Panc1 (cell line): Measurements from ENCODE around the gene TXLNA. TPM values are rescaled to one million over a fixed set of nuclear protein-coding genes. Genes with fewer than 3 reads are reported as not detected.
A peak's percentile ranks its signal among the peaks of the same experiment; 100 is the strongest.

ENCODE experiments used
- ATAC-seq: fragments of 200-7000 bp; cut with Tn5 transposase; 2 replicates; pipeline ENCODE4 v1.9.1; 2020; ENCODE audit warnings: mild to moderate bottlenecking, moderate library complexity
- BruUV-seq: library from RNA; stranded (reverse); fragments of 400-500 nt; replicated peaks from 2 replicates; lab custom pipeline; 2021; lab: Mats Ljungman, UMichigan
- CTCF ChIA-PET: fragments of 300-600 bp; sonication (Branson Sonifier 250); formaldehyde crosslinking; loops from one replicate; lab custom pipeline; 2022; ENCODE audit warnings: antibody characterized with exemption; lab: Charles Lee
- POLR2A ChIA-PET: fragments of 300-600 bp; sonication (Branson Sonifier 250); formaldehyde crosslinking; loops from one replicate; lab custom pipeline; 2022; ENCODE audit warnings: antibody characterized with exemption; lab: Charles Lee
- DNase-seq: peaks from one replicate; pipeline ENCODE4 v3.0.0-alpha.2; 2010; ENCODE audit warnings: low read depth, low spot score
- H3K27ac ChIP-seq: 2 replicates; pipeline ENCODE4 v1.5.1; 2011; ENCODE audit warnings: mild to moderate bottlenecking, low read length, inconsistent platforms
- H3K27me3 ChIP-seq: fragments of 200-500 bp; sonication (Bioruptor generic); 2 replicates; pipeline ENCODE4 v1.6.0; 2014; ENCODE audit warnings: low read length, inconsistent platforms; ENCODE audit not compliant: control insufficient read depth, insufficient read depth
- H3K36me3 ChIP-seq: fragments of 200-500 bp; sonication (Bioruptor generic); 2 replicates; pipeline ENCODE4 v1.5.1; 2014; ENCODE audit warnings: inconsistent platforms, mild to moderate bottlenecking, low read length, moderate library complexity; ENCODE audit not compliant: control insufficient read depth, insufficient read depth
- H3K4me1 ChIP-seq: 2 replicates; pipeline ENCODE4 v1.5.1; 2011; ENCODE audit warnings: inconsistent platforms, mild to moderate bottlenecking, low read length, moderate library complexity; ENCODE audit not compliant: control insufficient read depth, insufficient read depth
- H3K4me3 ChIP-seq, 2 experiments: 2 replicates each; pipeline ENCODE4 v1.5.1; 2011 to 2012; ENCODE audit warnings: low read depth in 2 of 2, low read length in 2 of 2, mild to moderate bottlenecking in 2 of 2, inconsistent platforms in 1 of 2, moderate library complexity in 1 of 2
- H3K9me3 ChIP-seq: fragments of 200-500 bp; sonication (Bioruptor generic); 2 replicates; pipeline ENCODE4 v1.5.1; 2014; ENCODE audit warnings: low read depth, mild to moderate bottlenecking, inconsistent platforms, low read length, moderate library complexity; ENCODE audit not compliant: control insufficient read depth, insufficient read depth
- POLR2AphosphoS5 ChIP-seq: IDR thresholded peaks from 2 replicates; pipeline ENCODE4 v1.6.1; 2012; ENCODE audit warnings: mild to moderate bottlenecking, low read depth, low read length, moderate library complexity
- SIN3A ChIP-seq: IDR thresholded peaks from 2 replicates; pipeline ENCODE4 v1.6.1; 2012; ENCODE audit warnings: low read depth, mild to moderate bottlenecking, low read length, moderate library complexity, borderline replicate concordance; ENCODE audit not compliant: insufficient read depth
- TCF7L2 ChIP-seq: IDR thresholded peaks from 2 replicates; pipeline ENCODE4 v1.6.1; 2011; ENCODE audit warnings: mild to moderate bottlenecking, low read depth, low read length, inconsistent platforms
- in situ Hi-C: cut with HindIII; loops from 2 replicates; pipeline ENCODE4 v1.10.0; 2016; ENCODE audit warnings: low sequenced_read_pairs, low pct_unique_long_range_greater_than_20kb
- intact Hi-C: fragments of 100-400 bp; cut with micrococcal nuclease; formaldehyde crosslinking; loops from one replicate; pipeline ENCODE4 v1.10.0; 2022; ENCODE audit not compliant: unreplicated experiment
- total RNA-seq: library from RNA; stranded (reverse); gene quantifications from one replicate; pipeline ENCODE4 v1.2.1, GENCODE V29; 2021; ENCODE audit not compliant: unreplicated experiment
- TF ChIP-seq, protein P1 (sequence below), 2 experiments: IDR thresholded peaks; 2 replicates each; pipeline ENCODE4 v1.6.1; 2011 to 2012; ENCODE audit warnings: low read depth in 2 of 2, control low read depth in 1 of 2, low read length in 1 of 2, mild to moderate bottlenecking in 1 of 2, moderate library complexity in 1 of 2; ENCODE audit not compliant: insufficient read depth in 1 of 2
- TF ChIP-seq, protein P2 (sequence below): fragments of 450-650 bp; IDR thresholded peaks from 2 replicates; pipeline ENCODE4 v1.5.1; 2017; ENCODE audit warnings: mild to moderate bottlenecking

TXLNA gene
- total RNA-seq, 1 experiment from 2014 or later: 115 TPM

GRCh38 chr1:32199043-32199716 lies 19.7 kb downstream of the TXLNA start:
- peaks cover 11% of the 10 kb centered on the region; the same call in 1 of the 2 replicates for H3K36me3 ChIP-seq
- CTCF ChIA-PET: no interaction called here
- intact Hi-C loops (no loop called here), in situ Hi-C loops (no loop called here)
- no TSS peak for BruUV-seq
- H3K9me3 ChIP-seq: no peaks in the 10 kb centered on the region
- peak overlapping the region; percentile 81 for H3K27ac ChIP-seq
- DNase-seq (no peak), ATAC-seq (peak; percentile 8; the same call in 1 of the 2 replicates)
- POLR2A ChIA-PET: interaction anchor here (0.5 kb wide), 1 partner anchor 615 kb away, joined by 11 read pairs; no protein-coding TSS in a partner anchor
- TF ChIP-seq TCF7L2 (no peak), POLR2AphosphoS5 (0 out of 2 replicates have a peak, but pooled peaks have one; percentile 55), SIN3A (no peak)
- TF ChIP-seq, protein P1, sequence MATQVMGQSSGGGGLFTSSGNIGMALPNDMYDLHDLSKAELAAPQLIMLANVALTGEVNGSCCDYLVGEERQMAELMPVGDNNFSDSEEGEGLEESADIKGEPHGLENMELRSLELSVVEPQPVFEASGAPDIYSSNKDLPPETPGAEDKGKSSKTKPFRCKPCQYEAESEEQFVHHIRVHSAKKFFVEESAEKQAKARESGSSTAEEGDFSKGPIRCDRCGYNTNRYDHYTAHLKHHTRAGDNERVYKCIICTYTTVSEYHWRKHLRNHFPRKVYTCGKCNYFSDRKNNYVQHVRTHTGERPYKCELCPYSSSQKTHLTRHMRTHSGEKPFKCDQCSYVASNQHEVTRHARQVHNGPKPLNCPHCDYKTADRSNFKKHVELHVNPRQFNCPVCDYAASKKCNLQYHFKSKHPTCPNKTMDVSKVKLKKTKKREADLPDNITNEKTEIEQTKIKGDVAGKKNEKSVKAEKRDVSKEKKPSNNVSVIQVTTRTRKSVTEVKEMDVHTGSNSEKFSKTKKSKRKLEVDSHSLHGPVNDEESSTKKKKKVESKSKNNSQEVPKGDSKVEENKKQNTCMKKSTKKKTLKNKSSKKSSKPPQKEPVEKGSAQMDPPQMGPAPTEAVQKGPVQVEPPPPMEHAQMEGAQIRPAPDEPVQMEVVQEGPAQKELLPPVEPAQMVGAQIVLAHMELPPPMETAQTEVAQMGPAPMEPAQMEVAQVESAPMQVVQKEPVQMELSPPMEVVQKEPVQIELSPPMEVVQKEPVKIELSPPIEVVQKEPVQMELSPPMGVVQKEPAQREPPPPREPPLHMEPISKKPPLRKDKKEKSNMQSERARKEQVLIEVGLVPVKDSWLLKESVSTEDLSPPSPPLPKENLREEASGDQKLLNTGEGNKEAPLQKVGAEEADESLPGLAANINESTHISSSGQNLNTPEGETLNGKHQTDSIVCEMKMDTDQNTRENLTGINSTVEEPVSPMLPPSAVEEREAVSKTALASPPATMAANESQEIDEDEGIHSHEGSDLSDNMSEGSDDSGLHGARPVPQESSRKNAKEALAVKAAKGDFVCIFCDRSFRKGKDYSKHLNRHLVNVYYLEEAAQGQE (IDR thresholded peaks at IDR 0.05; ENCODE audit: insufficient read depth in 1 of 2, low read depth in 2 of 2, low read length in 1 of 2): no peak
- H3K4me3 ChIP-seq: no peak overlapping the region
- H3K27me3 ChIP-seq: no peaks in the 10 kb centered on the region
- peaks cover 51% of the 10 kb centered on the region for H3K4me1 ChIP-seq

DNA sequence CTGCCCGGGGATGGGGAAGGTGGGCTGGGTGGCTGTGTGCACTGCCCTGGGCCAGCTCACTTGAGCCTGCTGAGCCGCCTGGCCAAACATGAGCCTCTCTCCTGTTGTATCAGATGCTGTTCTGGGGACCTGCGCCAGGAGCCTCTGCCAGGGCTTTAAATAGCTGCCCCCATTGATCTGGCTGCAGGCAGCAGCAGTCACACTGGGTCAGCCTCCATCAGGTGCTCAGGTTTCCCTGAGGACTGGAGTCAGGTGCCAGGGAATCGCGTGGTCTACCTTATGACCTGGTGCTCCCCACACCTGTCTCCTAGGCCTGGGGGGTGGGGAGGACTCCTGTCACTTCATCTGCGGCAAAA lies 20.2 kb downstream of the TXLNA start:
- Histone ChIP-seq H3K27ac (peak overlapping the region; percentile 81), H3K4me3 (peak overlapping the region; percentile 60 to 71)

More for the DNA sequence above, 20.2 kb downstream of the TXLNA start:
- ChIA-PET POLR2A (interaction anchor here (0.6 kb wide), 1 partner anchor 152 kb away, joined by 3 read pairs; no protein-coding TSS in a partner anchor), CTCF (no interaction called here)
- in situ Hi-C loops (no loop called here), intact Hi-C loops (no loop called here)
- ATAC-seq (peak; percentile 14), DNase-seq (no peak)
- BruUV-seq: no TSS peak
- TF ChIP-seq, protein P1 (IDR thresholded peaks at IDR 0.05; ENCODE audit: insufficient read depth in 1 of 2, low read depth in 2 of 2, low read length in 1 of 2): no peak
- TF ChIP-seq, protein P2, sequence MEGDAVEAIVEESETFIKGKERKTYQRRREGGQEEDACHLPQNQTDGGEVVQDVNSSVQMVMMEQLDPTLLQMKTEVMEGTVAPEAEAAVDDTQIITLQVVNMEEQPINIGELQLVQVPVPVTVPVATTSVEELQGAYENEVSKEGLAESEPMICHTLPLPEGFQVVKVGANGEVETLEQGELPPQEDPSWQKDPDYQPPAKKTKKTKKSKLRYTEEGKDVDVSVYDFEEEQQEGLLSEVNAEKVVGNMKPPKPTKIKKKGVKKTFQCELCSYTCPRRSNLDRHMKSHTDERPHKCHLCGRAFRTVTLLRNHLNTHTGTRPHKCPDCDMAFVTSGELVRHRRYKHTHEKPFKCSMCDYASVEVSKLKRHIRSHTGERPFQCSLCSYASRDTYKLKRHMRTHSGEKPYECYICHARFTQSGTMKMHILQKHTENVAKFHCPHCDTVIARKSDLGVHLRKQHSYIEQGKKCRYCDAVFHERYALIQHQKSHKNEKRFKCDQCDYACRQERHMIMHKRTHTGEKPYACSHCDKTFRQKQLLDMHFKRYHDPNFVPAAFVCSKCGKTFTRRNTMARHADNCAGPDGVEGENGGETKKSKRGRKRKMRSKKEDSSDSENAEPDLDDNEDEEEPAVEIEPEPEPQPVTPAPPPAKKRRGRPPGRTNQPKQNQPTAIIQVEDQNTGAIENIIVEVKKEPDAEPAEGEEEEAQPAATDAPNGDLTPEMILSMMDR: no peak
- no peak; the same call in 1 of the 2 replicates for TF ChIP-seq POLR2AphosphoS5
- TF ChIP-seq TCF7L2: no peak
- TF ChIP-seq SIN3A: no peak
- peaks cover 11% of the 10 kb centered on the region; the same call in 1 of the 2 replicates for H3K36me3 ChIP-seq
- no peaks in the 10 kb centered on the region for H3K9me3 ChIP-seq
- H3K4me1 ChIP-seq: peaks cover 52% of the 10 kb centered on the region
- H3K27me3 ChIP-seq: no peaks in the 10 kb centered on the region
